ENCODE measurements around the gene PPM1D. TPM values are rescaled to one million over a fixed set of nuclear protein-coding genes. Genes with fewer than 3 reads are reported as not detected.

The PPM1D gene
- total RNA-seq, 1 donor from 2014 or later: 28.7 TPM

GRCh38 chr17:60559995-60560859, 39.8 kb upstream of the PPM1D start:
- Histone ChIP-seq H3K4me1 (ENCODE audit: insufficient read depth, low read length) (no peaks in the 10 kb centered on the region), H3K9ac (ENCODE audit: low read length) (no peak overlapping the region), H3K36me3 (ENCODE audit: insufficient read depth, low read length) (no peaks in the 10 kb centered on the region), H3K27ac (ENCODE audit: low read depth, low read length) (no peak overlapping the region), H4K20me1 (ENCODE audit: insufficient read depth, low read length) (no peaks in the 10 kb centered on the region), H3K4me3 (ENCODE audit: insufficient read depth, low read depth, low read length) (no peak overlapping the region), H3K79me2 (ENCODE audit: insufficient read depth, low read length) (no peaks in the 10 kb centered on the region), H3K27me3 (ENCODE audit: insufficient read depth, low read length) (no peaks in the 10 kb centered on the region), H3K4me2 (ENCODE audit: low read length) (no peak overlapping the region), H3K9me3 (ENCODE audit: insufficient read depth, low read depth, low read length) (no peaks in the 10 kb centered on the region), H2AFZ (ENCODE audit: low read depth, low read length) (no peak overlapping the region)
- H3K4me3 Mint-ChIP-seq (ENCODE audit: unreplicated experiment): no peak overlapping the region
- DNase-seq (ENCODE audit: low read depth) (no peak), FAIRE-seq (no peak)
- H3K27ac Mint-ChIP-seq (ENCODE audit: unreplicated experiment): no peak overlapping the region
- TF ChIP-seq, protein P1, sequence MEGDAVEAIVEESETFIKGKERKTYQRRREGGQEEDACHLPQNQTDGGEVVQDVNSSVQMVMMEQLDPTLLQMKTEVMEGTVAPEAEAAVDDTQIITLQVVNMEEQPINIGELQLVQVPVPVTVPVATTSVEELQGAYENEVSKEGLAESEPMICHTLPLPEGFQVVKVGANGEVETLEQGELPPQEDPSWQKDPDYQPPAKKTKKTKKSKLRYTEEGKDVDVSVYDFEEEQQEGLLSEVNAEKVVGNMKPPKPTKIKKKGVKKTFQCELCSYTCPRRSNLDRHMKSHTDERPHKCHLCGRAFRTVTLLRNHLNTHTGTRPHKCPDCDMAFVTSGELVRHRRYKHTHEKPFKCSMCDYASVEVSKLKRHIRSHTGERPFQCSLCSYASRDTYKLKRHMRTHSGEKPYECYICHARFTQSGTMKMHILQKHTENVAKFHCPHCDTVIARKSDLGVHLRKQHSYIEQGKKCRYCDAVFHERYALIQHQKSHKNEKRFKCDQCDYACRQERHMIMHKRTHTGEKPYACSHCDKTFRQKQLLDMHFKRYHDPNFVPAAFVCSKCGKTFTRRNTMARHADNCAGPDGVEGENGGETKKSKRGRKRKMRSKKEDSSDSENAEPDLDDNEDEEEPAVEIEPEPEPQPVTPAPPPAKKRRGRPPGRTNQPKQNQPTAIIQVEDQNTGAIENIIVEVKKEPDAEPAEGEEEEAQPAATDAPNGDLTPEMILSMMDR (IDR thresholded peaks at IDR 0.05; ENCODE audit: insufficient read depth, low read depth, low read length): no peak
- TF ChIP-seq EZH2 (IDR thresholded peaks at IDR 0.05; ENCODE audit: insufficient read depth, low read length): no peak
- H3K27me3 Mint-ChIP-seq (ENCODE audit: low read depth, unreplicated experiment): no peaks in the 10 kb centered on the region
- peaks cover 18% of the 10 kb centered on the region for H3K9me3 Mint-ChIP-seq (ENCODE audit: unreplicated experiment)
- no peaks in the 10 kb centered on the region for H3K36me3 Mint-ChIP-seq (ENCODE audit: low read depth, unreplicated experiment)
- no peaks in the 10 kb centered on the region for H3K4me1 Mint-ChIP-seq (ENCODE audit: low read depth, unreplicated experiment)

DNA sequence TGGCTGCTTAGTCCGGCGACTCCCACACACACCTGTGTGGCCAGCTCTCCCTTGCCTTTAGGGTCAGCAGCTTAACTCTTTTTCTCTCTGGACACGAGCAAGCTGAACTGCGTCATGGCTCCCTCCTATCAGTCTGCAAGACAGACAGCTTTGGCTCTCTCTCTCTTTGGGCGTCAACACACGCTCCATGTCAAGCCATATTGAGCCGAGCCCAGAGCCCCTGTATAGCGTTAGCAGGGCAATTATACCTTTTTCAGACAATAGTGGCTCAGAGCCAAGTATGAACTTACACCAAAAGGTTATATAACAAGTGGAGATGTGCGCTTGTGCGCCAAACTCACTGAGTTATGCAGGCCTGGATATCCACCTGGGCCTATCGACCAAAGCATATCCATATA, 39.1 kb upstream of the PPM1D start:
- no peaks in the 10 kb centered on the region for H3K27me3 ChIP-seq (ENCODE audit: insufficient read depth, low read length)
- no peak overlapping the region for H3K27ac Mint-ChIP-seq (ENCODE audit: unreplicated experiment)
- H3K36me3 ChIP-seq (ENCODE audit: insufficient read depth, low read length): no peaks in the 10 kb centered on the region
- no peak for DNase-seq (ENCODE audit: low read depth)
- H3K4me1 ChIP-seq (ENCODE audit: insufficient read depth, low read length): no peaks in the 10 kb centered on the region
- no peaks in the 10 kb centered on the region for H3K79me2 ChIP-seq (ENCODE audit: insufficient read depth, low read length)
- no peaks in the 10 kb centered on the region for H3K27me3 Mint-ChIP-seq (ENCODE audit: low read depth, unreplicated experiment)
- no peaks in the 10 kb centered on the region for H3K9me3 ChIP-seq (ENCODE audit: insufficient read depth, low read depth, low read length)
- H3K4me3 ChIP-seq (ENCODE audit: insufficient read depth, low read depth, low read length): no peak overlapping the region
- H3K4me2 ChIP-seq (ENCODE audit: low read length): no peak overlapping the region
- TF ChIP-seq EZH2 (IDR thresholded peaks at IDR 0.05; ENCODE audit: insufficient read depth, low read length): no peak
- TF ChIP-seq, protein P1 (IDR thresholded peaks at IDR 0.05; ENCODE audit: insufficient read depth, low read depth, low read length): no peak
- no peak overlapping the region for H3K9ac ChIP-seq (ENCODE audit: low read length)
- H3K9me3 Mint-ChIP-seq (ENCODE audit: unreplicated experiment): peaks cover 18% of the 10 kb centered on the region
- no peak overlapping the region for H2AFZ ChIP-seq (ENCODE audit: low read depth, low read length)
- no peaks in the 10 kb centered on the region for H4K20me1 ChIP-seq (ENCODE audit: insufficient read depth, low read length)
- no peaks in the 10 kb centered on the region for H3K36me3 Mint-ChIP-seq (ENCODE audit: low read depth, unreplicated experiment)
- H3K4me3 Mint-ChIP-seq (ENCODE audit: unreplicated experiment): no peak overlapping the region
- H3K27ac ChIP-seq (ENCODE audit: low read depth, low read length): no peak overlapping the region
- H3K4me1 Mint-ChIP-seq (ENCODE audit: low read depth, unreplicated experiment): no peaks in the 10 kb centered on the region
- no peak for FAIRE-seq

DNA sequence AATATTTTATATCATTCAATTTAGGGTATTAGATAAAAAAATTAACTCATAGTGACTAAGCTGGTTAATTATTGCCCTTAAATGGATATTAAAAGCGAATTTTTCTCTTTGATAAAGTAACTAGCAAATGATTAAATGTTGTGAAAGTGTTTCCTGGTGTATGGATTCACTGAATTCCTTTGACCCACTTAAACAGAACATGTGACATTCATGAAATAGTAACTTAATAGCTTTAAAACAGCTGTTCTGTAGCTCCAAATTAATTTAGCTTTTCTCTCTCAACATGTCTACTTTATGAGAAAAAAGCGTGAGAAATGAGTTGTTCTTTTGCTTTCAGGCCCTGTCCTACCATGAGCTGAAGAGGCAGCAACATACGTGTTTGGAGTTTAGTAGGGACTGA, 37.6 kb upstream of the PPM1D start:
- H2AFZ ChIP-seq (ENCODE audit: low read depth, low read length): no peak overlapping the region
- TF ChIP-seq EZH2 (IDR thresholded peaks at IDR 0.05; ENCODE audit: insufficient read depth, low read length): no peak
- TF ChIP-seq, protein P1 (IDR thresholded peaks at IDR 0.05; ENCODE audit: insufficient read depth, low read depth, low read length): no peak
- H3K4me2 ChIP-seq (ENCODE audit: low read length): no peak overlapping the region

More for the DNA sequence above, 37.6 kb upstream of the PPM1D start:
- no peak overlapping the region for H3K4me3 ChIP-seq (ENCODE audit: insufficient read depth, low read depth, low read length)
- peaks cover 14% of the 10 kb centered on the region for H3K9me3 Mint-ChIP-seq (ENCODE audit: unreplicated experiment)
- no peaks in the 10 kb centered on the region for H3K79me2 ChIP-seq (ENCODE audit: insufficient read depth, low read length)
- H3K27me3 Mint-ChIP-seq (ENCODE audit: low read depth, unreplicated experiment): no peaks in the 10 kb centered on the region
- no peaks in the 10 kb centered on the region for H3K36me3 ChIP-seq (ENCODE audit: insufficient read depth, low read length)
- H3K9me3 ChIP-seq (ENCODE audit: insufficient read depth, low read depth, low read length): no peaks in the 10 kb centered on the region
- no peaks in the 10 kb centered on the region for H4K20me1 ChIP-seq (ENCODE audit: insufficient read depth, low read length)
- no peaks in the 10 kb centered on the region for H3K36me3 Mint-ChIP-seq (ENCODE audit: low read depth, unreplicated experiment)
- H3K4me1 Mint-ChIP-seq (ENCODE audit: low read depth, unreplicated experiment): no peaks in the 10 kb centered on the region
- no peak overlapping the region for H3K9ac ChIP-seq (ENCODE audit: low read length)
- H3K4me3 Mint-ChIP-seq (ENCODE audit: unreplicated experiment): no peak overlapping the region
- no peak overlapping the region for H3K27ac Mint-ChIP-seq (ENCODE audit: unreplicated experiment)
- H3K27me3 ChIP-seq (ENCODE audit: insufficient read depth, low read length): no peaks in the 10 kb centered on the region
- no peak overlapping the region for H3K27ac ChIP-seq (ENCODE audit: low read depth, low read length)
- FAIRE-seq (no peak), DNase-seq (ENCODE audit: low read depth) (no peak)
- H3K4me1 ChIP-seq (ENCODE audit: insufficient read depth, low read length): no peaks in the 10 kb centered on the region
